DLD1 (cell line): ENCODE data around the gene ZNF700.
"Not testable (repeated sequence)": the region's sequence is repeated elsewhere in the genome, so short reads cannot be mapped to it uniquely, and the experiment has no call there.

Experiments used
- in situ Hi-C: cut with HindIII; loops from 2 replicates; pipeline ENCODE4 v1.10.0; 2017; ENCODE audit warnings: low sequenced_read_pairs

ZNF700 gene

DNA sequence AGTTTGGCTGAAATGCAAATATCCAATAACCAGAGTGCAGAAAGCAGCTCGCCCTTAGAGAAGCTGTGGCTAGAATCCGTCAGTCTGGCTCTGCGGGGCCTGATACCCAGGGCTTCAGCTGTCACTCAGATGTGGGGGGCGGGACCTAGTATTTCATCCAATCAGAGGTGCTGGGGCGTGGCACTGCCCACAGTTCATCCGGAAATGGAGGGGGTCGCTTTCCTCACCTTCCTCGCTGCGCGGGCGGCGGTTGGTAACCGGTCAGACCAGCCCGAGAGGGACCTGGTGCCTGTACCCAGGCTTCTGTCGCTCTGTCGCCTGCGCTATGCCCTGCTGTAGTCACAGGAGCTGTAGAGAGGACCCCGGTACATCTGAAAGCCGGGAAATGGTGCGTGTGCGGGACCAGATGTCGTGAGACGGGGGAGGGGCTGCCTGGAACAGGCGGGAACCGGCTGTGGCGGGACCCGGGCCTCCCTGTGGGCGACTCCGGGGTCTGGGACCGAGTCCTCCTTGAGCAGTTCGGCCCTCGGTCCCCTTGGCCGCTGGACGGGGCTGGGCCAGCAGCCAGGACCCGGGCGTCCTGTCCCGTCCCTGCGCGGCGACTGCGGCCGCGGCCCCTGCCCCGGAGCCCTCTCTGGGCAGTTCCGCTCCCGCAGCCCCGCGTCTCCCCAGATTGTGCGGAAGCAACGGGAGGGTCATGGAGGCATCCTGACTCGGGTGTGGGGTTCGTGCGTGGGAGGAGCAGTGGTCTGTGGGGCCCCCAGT lies at the start of gene ZNF700:
Gene ZNF700 (plus strand): TSS at position 222 of the 765 bp plus-strand sequence. CDS start 104 bp downstream, at position 326.
- in situ Hi-C loops = no loop called here

DNA sequence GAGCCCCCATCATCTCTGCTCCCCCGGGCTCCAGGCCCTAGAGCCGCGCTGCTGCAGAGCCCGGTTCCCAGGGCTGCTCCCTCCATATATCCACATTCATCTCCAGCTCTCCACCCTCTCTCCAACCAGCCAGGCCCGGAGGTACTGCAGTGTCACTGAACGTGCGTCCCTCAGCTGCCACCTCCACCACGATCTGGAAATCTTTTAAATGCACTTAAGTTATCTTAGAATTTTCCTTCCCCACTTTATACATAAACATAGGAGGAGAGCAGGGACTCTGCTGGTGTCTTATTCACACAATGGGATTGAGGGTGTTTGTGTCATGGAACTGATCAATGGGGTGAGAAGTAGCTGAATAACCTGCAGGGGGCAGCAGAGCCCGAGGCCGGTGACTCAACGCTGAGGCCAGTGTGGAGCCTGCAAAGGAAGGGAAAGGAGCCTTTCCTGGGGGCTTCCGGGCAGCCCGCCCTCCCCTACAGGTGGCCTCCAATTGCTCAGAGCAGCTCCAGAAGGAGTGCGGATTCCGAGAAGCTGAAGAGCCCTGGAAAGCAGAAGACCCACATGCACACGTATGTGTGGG lies 45.1 kb upstream of the ZNF700 start:
- in situ Hi-C loops = loop anchor here (10.0 kb wide), 1 partner anchor 255 kb away; no protein-coding TSS in a partner anchor

- in situ Hi-C loops = loop anchor here (10.0 kb wide), 1 partner anchor 254 kb away; no protein-coding TSS in a partner anchor
Observed at GRCh38 chr19:11880598-11880997, 44.3 kb upstream of the ZNF700 start.

DNA sequence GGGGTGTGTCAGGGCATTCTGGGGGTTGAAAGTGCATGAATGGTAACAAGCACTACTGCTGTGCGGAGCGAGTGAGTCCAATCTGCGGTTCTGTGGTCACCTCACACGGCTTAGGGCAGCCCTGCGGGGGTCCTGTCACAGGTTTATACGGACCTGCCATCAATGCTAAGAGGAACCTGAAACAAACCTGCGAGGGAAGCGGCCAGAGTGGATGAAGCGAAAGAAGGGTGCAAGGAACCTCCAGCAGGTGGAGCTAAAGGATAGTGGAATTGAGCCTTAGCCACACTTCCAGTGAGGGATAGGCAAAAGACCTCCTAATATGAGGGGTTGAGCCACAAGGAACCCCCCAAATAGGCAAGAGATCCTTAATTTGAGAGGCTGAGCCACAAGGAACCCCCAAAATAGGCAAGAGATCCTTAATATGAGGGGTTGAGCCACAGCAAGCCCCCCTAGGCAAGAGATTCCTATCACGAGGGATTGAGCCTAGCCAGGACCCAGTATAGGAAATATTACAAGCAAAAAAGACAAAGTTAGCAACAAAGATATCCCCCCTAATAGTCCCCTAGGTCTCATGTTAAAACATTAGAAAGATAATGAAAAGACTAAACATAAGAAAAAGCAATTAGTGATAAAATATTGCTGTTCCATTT lies 43.6 kb upstream of the ZNF700 start:
- in situ Hi-C loops = loop anchor here (10.0 kb wide), 1 partner anchor 254 kb away; no protein-coding TSS in a partner anchor

DNA sequence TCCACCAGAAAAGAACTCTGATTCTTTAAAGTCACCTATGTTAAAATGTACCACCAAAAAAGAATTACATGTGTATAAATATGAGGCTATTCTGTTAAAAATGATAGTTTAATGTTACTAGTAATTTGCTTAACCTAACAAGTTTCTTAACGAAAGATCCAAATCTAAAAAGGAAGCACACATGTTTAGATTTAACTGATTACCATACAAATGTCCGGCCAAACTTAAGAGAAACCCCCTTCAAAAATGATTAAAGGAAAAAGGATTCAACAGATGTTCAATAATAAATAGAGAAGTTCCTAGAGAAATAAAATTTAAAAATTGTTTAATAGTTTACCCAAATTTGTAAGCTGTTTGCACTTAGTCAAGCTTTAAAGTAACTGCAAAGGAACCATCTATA lies 42.3 kb upstream of the ZNF700 start:
- in situ Hi-C loops = loop anchor here (10.0 kb wide), 1 partner anchor 252 kb away; no protein-coding TSS in a partner anchor

- in situ Hi-C loops = loop anchor here (10.0 kb wide), 1 partner anchor 248 kb away; no protein-coding TSS in a partner anchor
Observed at GRCh38 chr19:11887234-11887610, 37.7 kb upstream of the ZNF700 start.

- in situ Hi-C loops = loop anchor here (10.0 kb wide), 1 partner anchor 247 kb away; no protein-coding TSS in a partner anchor
Observed at GRCh38 chr19:11887611-11888531, 37.0 kb upstream of the ZNF700 start, which contains the start of gene ZNF69. ZNF69 (plus strand) TSS chr19:11887782; CDS start chr19:11887924, 142 bp downstream.

- in situ Hi-C loops = loop anchor here (10.0 kb wide), 1 partner anchor 245 kb away; no protein-coding TSS in a partner anchor
Observed at GRCh38 chr19:11889901-11890300, 35.0 kb upstream of the ZNF700 start.

DNA sequence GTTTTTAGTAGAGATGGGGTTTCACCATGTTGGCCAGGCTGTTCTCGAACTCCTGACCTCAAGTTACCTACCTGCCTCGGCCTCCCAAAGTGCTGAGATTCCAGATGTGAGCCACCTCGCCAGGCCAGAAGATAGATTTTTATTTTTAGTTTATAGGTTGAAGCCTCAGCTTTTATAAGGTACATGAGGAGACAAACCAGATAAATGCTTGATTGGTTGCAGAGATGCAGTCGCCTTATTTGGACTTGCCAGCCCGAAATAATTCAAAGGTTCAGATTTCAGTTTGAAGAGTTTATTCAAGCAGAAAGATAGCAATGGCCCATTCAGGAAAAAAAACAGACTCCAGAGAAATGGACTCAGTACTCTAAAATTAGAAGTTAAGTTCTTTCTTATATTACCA lies 34.3 kb upstream of the ZNF700 start:
- in situ Hi-C loops = no loop called here

DNA sequence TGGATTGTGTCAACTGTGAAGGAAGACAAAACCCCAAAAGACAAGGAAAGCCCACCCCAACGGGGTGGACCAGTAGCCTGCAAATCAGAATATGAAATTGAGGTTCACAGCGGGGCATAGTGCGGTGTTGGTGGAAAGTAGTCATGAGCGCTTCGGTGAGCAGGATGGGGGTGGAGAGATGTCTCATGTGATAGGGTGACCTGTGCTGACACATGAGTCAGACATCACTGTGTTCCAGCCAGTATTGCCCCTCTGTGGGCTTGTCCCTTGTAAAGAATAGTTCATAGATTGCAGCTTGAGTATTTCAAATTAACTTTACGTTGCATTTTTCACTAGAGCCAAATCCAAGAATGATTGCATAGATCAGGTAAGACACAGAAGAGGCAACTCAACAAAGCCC lies 30.1 kb upstream of the ZNF700 start:
- in situ Hi-C loops = no loop called here

DNA sequence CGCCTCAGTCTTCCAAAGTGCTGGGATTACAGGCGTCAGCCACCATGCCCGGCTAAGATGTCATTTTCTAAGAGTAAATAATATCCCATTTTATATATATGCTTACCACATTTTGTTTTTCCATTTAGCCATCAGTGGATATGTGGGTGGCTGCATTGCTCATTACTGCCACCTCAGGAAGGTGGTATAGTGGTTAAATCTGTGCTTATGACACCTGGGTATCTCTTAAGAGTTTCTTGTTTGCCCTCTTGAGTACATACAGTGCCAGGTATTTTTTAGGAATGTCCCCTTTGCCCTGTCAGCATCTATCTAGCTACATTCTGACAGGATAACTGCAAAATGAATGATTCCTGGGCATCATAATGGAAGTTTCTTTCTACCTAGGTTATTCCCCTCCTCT lies 22.7 kb upstream of the ZNF700 start:
- in situ Hi-C loops = no loop called here

- in situ Hi-C loops = no loop called here
Observed at GRCh38 chr19:11905928-11906327, 19.0 kb upstream of the ZNF700 start.

- in situ Hi-C loops = not testable (repeated sequence)
Observed at GRCh38 chr19:11911937-11912336, 13.0 kb upstream of the ZNF700 start.

GRCh38 chr19:11914417-11915051 lies 10.4 kb upstream of the ZNF700 start:
- in situ Hi-C loops = not testable (repeated sequence)

GRCh38 chr19:11921852-11922495 lies 2.9 kb upstream of the ZNF700 start:
- in situ Hi-C loops = no loop called here

GRCh38 chr19:11925651-11926187 lies 812 bp downstream of the ZNF700 start:
- in situ Hi-C loops = not testable (repeated sequence)

DNA sequence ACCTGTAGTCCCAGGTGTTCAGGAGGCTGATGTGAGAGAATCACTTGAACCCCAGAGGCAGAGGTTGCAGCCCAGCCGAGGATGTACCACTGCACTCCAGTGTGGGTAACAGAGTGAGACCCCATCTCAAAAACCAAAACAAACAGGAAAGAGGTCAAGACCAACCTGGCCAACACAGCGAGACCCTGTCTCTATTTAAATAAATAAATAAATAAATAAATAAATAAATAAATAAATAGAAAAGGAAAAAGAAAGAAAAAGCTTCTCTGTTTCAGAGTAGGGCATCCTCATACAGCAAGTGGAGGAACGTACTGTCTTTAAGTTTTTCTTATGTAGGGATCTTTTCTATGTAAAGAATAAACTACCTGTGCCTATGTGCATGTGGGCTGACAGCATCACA lies 2.3 kb downstream of the ZNF700 start:
- in situ Hi-C loops = no loop called here

DNA sequence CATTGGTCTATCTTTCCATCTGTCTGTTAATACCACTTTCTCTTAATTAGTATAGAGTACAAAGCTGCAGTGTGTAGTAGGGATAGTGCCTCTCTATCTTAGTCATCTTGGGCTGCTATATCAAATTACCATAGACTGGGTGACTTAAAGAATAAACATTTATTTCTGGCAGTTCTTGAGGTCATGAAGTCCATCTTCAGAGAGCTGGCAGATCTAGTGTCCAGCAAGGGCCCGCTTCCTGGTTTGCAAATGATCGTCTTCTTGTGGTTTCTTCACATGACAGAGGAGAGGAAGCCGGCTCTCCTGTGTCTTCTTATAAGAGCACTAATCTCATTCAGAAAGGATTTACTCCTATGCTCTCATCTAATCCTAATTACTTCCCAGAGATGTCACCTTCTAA lies 6.1 kb downstream of the ZNF700 start:
- in situ Hi-C loops = no loop called here

DNA sequence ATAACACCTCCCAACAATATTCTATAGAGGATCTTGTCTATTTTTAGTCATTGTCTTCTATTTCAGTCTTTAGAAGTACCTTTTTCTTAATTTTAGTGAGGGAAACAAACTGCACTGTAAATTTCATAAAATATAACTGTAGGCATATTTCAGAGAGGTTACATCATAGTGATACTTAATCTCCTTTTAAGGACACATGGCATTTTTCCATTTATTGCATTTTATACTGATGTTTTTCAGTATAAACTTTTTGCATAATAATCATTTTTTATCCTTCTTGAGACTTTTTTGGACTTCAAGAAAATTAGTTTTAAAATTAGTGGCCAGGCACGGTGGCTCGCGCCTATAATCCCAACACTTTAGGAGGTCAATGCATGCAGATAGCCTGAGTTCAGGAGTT lies 6.6 kb downstream of the ZNF700 start:
- in situ Hi-C loops = no loop called here
